ENCODE data around the gene LIG1.

LIG1 gene

DNA sequence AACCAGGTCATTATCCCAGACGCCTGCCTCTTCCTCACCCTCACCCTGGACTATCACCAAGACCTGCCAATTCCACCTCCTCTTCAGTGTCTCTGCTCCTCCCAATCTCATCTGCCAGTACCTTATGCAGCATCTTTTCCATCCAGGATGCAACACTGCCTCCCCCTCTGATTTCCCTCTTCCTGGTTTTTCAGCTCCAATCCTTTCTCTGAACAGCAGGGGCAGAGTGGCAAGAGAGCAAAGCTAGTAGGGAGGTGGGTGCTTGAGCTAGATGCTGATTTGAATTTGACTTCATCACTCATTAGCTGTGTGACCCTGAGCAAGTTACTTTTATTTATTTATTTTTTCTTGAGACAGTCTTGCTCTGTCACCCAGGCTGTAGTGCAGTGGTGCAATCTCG is 100.7 kb downstream of the LIG1 start:
- no peak for DNase-seq
